HL-60 (cell line): ENCODE measurements around the gene CPNE4.

Experiments
- DNase-seq, 2 experiments: peaks; one replicate each; pipeline ENCODE4 v3.0.0-alpha.2; 2010 to 2020; ENCODE audit warnings: low read depth in 1 of 2, low spot score in 1 of 2
- H3K27ac ChIP-seq: fragments of 250-450 bp; sonication (Bioruptor Pico); replicated peaks from 2 replicates; pipeline ENCODE4 v1.5.1; 2020; ENCODE audit warnings: mild to moderate bottlenecking, moderate library complexity
- H3K27me3 ChIP-seq: fragments of 250-450 bp; sonication (Bioruptor Pico); 2 replicates; pipeline ENCODE4 v1.5.1; 2021; ENCODE audit warnings: mild to moderate bottlenecking, moderate library complexity; ENCODE audit not compliant: insufficient read depth, poor library complexity, severe bottlenecking
- H3K4me3 ChIP-seq: replicated peaks from 2 replicates; pipeline ENCODE4 v1.5.1; 2011; ENCODE audit warnings: mild to moderate bottlenecking, control low read depth, low read length; ENCODE audit not compliant: insufficient read depth
- GABPA ChIP-seq: IDR thresholded peaks from 2 replicates; pipeline ENCODE4 v1.6.1; 2012; ENCODE audit warnings: low read depth
- POLR2AphosphoS5 ChIP-seq: IDR thresholded peaks from 2 replicates; pipeline ENCODE4 v1.6.1; 2012; ENCODE audit warnings: low read depth
- SPI1 ChIP-seq: IDR thresholded peaks from 2 replicates; pipeline ENCODE4 v1.6.1; 2012; ENCODE audit warnings: low read depth, mild to moderate bottlenecking, borderline replicate concordance
- TF ChIP-seq, protein P1 (sequence below): IDR thresholded peaks from 2 replicates; pipeline ENCODE4 v1.6.1; 2012; ENCODE audit warnings: low read depth; ENCODE audit not compliant: insufficient replicate concordance
- TF ChIP-seq, protein P2 (sequence below): IDR thresholded peaks from one replicate; pipeline ENCODE4 v1.5.1; 2011; ENCODE audit warnings: low read length, control low read depth, inconsistent platforms; ENCODE audit not compliant: insufficient read depth

The CPNE4 gene

DNA sequence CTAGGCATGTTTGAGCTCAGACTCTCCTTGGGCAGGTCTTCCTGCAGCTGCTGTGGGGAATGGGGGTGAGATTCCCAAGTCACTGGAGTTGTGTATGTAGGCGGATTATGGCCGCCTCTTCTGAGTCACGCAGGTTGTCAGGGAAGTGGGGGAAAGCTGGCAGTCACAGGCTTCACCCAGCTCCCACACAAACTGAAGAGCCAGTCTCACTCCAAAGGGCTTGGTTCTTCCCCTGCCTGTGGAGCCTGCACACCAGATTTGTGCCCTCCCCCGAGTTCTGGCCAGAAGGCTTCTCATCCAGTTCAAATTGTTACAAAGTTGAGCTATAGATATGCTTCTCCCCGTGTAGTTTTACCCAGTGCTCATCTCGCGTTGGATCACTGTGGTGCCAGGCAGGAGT, 53.5 kb downstream of the CPNE4 start:
- Histone ChIP-seq H3K27me3 (no peaks in the 10 kb centered on the region), H3K27ac (no peak overlapping the region), H3K4me3 (no peak overlapping the region)
- no peak for DNase-seq
- TF ChIP-seq, protein P1, sequence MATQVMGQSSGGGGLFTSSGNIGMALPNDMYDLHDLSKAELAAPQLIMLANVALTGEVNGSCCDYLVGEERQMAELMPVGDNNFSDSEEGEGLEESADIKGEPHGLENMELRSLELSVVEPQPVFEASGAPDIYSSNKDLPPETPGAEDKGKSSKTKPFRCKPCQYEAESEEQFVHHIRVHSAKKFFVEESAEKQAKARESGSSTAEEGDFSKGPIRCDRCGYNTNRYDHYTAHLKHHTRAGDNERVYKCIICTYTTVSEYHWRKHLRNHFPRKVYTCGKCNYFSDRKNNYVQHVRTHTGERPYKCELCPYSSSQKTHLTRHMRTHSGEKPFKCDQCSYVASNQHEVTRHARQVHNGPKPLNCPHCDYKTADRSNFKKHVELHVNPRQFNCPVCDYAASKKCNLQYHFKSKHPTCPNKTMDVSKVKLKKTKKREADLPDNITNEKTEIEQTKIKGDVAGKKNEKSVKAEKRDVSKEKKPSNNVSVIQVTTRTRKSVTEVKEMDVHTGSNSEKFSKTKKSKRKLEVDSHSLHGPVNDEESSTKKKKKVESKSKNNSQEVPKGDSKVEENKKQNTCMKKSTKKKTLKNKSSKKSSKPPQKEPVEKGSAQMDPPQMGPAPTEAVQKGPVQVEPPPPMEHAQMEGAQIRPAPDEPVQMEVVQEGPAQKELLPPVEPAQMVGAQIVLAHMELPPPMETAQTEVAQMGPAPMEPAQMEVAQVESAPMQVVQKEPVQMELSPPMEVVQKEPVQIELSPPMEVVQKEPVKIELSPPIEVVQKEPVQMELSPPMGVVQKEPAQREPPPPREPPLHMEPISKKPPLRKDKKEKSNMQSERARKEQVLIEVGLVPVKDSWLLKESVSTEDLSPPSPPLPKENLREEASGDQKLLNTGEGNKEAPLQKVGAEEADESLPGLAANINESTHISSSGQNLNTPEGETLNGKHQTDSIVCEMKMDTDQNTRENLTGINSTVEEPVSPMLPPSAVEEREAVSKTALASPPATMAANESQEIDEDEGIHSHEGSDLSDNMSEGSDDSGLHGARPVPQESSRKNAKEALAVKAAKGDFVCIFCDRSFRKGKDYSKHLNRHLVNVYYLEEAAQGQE: no peak
- no peak for TF ChIP-seq SPI1
- TF ChIP-seq, protein P2, sequence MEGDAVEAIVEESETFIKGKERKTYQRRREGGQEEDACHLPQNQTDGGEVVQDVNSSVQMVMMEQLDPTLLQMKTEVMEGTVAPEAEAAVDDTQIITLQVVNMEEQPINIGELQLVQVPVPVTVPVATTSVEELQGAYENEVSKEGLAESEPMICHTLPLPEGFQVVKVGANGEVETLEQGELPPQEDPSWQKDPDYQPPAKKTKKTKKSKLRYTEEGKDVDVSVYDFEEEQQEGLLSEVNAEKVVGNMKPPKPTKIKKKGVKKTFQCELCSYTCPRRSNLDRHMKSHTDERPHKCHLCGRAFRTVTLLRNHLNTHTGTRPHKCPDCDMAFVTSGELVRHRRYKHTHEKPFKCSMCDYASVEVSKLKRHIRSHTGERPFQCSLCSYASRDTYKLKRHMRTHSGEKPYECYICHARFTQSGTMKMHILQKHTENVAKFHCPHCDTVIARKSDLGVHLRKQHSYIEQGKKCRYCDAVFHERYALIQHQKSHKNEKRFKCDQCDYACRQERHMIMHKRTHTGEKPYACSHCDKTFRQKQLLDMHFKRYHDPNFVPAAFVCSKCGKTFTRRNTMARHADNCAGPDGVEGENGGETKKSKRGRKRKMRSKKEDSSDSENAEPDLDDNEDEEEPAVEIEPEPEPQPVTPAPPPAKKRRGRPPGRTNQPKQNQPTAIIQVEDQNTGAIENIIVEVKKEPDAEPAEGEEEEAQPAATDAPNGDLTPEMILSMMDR: no peak
- no peak for TF ChIP-seq GABPA
- TF ChIP-seq POLR2AphosphoS5: no peak

- Histone ChIP-seq H3K27ac (no peak overlapping the region), H3K27me3 (no peaks in the 10 kb centered on the region), H3K4me3 (no peak overlapping the region)
- DNase-seq: no peak
- no peak for TF ChIP-seq GABPA
Measured at GRCh38 chr3:131976448-131976847, 58.4 kb downstream of the CPNE4 start.

GRCh38 chr3:131975047-131975446, 59.8 kb downstream of the CPNE4 start:
- TF ChIP-seq POLR2AphosphoS5: no peak
- TF ChIP-seq GABPA: no peak
- TF ChIP-seq, protein P2: no peak
- no peak for TF ChIP-seq SPI1
- TF ChIP-seq, protein P1: no peak
- no peak for DNase-seq
- H3K27me3 ChIP-seq: no peaks in the 10 kb centered on the region
- H3K4me3 ChIP-seq: no peak overlapping the region
- H3K27ac ChIP-seq: no peak overlapping the region

GRCh38 chr3:131973731-131974130, 61.1 kb downstream of the CPNE4 start:
- DNase-seq: no peak
- H3K27me3 ChIP-seq: no peaks in the 10 kb centered on the region

More at GRCh38 chr3:131973731-131974130, 61.1 kb downstream of the CPNE4 start:
- H3K4me3 ChIP-seq: no peak overlapping the region
- TF ChIP-seq POLR2AphosphoS5: no peak
- no peak for TF ChIP-seq SPI1
- no peak for TF ChIP-seq GABPA
- TF ChIP-seq, protein P2: no peak
- TF ChIP-seq, protein P1: no peak
- no peak overlapping the region for H3K27ac ChIP-seq
